ENCODE results near the gene CDK14. TPM values are rescaled to one million over a fixed set of nuclear protein-coding genes. Genes with fewer than 3 reads are reported as not detected.

CDK14 gene
- total and polyA plus RNA-seq, 10 of the 15 experiments (the other 5 are each of a cell fraction or from before 2014, with no cell fraction given), result 6.5 to 61.3 (median 24.2) TPM

DNA sequence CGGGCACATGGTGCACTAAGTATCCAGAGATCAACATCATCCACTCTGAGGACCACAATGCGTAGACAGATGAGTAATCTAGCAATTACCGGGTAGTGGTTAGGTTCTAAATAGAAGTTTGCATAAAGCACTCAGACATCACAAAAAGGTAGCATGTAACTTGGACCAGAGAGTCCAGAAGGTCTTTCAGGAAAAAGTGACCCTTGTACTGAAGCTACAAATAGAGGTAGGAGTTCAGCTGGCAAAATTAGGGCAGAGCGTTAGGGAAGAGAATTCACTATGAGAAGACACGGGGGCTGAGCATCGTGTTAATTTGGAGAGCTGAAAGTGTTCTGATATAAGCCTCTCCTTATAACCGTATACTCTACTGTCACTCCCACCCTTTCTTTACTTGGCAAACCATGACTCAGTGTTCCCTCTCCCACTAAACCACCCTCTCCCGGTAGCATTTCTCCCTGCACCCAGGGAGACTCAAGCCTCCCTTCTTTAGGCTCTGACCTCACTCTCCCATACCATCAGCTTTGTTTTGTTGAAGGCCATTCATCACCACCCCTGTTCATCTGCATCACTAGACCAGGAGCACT, 445.9 kb downstream of the CDK14 start:
- no peaks in the 10 kb centered on the region for H3K36me3 ChIP-seq (ENCODE audit: control insufficient read depth in 2 of 2, insufficient read depth in 2 of 2, low read length in 1 of 2)
- FAIRE-seq (no peak), DNase-seq (ENCODE audit: low read depth, low spot score) (no peak), ATAC-seq (peak; percentile 16; the same call in 1 of the 3 replicates)
- WGBS (ENCODE audit: insufficient coverage, insufficient replicate concordance, low lambda C conversion rate, missing lambda C conversion rate), result 31% methylated on average over 8 of the region's 8 CpGs
- H3K4me2 ChIP-seq (ENCODE audit: control insufficient read depth, insufficient read depth), result no peak overlapping the region
- SMC1A ChIA-PET (ENCODE audit: uncharacterized antibody, unreplicated experiment), result interaction anchor here (2.2 kb wide), 1 partner anchor 333 kb away, joined by 9 read pairs; no protein-coding TSS in a partner anchor
- TF ChIP-seq RCOR1 (conservative IDR thresholded peaks at IDR 0.05; ENCODE audit: low read depth, low read length) (no peak), ZNF207 (IDR thresholded peaks at IDR 0.05; ENCODE audit: borderline replicate concordance) (no peak), MYC (IDR thresholded peaks at IDR 0.05; ENCODE audit: insufficient read depth, insufficient read length, insufficient replicate concordance, low read length, severe bottlenecking) (no peak), GATAD2B (conservative IDR thresholded peaks at IDR 0.05; ENCODE audit: low read depth) (no peak), ZBTB40 (IDR thresholded peaks at IDR 0.05; ENCODE audit: borderline replicate concordance) (no peak), NFXL1 (IDR thresholded peaks at IDR 0.05; ENCODE audit: borderline replicate concordance) (no peak), BMI1 (IDR thresholded peaks at IDR 0.05; ENCODE audit: borderline replicate concordance) (no peak), POLR2AphosphoS2 (IDR thresholded peaks at IDR 0.05; ENCODE audit: low read depth, low read length) (no peak), FOXM1 (IDR thresholded peaks at IDR 0.05; ENCODE audit: low read depth, low read length) (no peak), TARDBP (IDR thresholded peaks at IDR 0.05; ENCODE audit: borderline replicate concordance) (no peak)
- TF ChIP-seq, protein P1, sequence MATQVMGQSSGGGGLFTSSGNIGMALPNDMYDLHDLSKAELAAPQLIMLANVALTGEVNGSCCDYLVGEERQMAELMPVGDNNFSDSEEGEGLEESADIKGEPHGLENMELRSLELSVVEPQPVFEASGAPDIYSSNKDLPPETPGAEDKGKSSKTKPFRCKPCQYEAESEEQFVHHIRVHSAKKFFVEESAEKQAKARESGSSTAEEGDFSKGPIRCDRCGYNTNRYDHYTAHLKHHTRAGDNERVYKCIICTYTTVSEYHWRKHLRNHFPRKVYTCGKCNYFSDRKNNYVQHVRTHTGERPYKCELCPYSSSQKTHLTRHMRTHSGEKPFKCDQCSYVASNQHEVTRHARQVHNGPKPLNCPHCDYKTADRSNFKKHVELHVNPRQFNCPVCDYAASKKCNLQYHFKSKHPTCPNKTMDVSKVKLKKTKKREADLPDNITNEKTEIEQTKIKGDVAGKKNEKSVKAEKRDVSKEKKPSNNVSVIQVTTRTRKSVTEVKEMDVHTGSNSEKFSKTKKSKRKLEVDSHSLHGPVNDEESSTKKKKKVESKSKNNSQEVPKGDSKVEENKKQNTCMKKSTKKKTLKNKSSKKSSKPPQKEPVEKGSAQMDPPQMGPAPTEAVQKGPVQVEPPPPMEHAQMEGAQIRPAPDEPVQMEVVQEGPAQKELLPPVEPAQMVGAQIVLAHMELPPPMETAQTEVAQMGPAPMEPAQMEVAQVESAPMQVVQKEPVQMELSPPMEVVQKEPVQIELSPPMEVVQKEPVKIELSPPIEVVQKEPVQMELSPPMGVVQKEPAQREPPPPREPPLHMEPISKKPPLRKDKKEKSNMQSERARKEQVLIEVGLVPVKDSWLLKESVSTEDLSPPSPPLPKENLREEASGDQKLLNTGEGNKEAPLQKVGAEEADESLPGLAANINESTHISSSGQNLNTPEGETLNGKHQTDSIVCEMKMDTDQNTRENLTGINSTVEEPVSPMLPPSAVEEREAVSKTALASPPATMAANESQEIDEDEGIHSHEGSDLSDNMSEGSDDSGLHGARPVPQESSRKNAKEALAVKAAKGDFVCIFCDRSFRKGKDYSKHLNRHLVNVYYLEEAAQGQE (IDR thresholded peaks at IDR 0.05; ENCODE audit: low read depth, low read length), result no peak
- TF ChIP-seq, protein P2, sequence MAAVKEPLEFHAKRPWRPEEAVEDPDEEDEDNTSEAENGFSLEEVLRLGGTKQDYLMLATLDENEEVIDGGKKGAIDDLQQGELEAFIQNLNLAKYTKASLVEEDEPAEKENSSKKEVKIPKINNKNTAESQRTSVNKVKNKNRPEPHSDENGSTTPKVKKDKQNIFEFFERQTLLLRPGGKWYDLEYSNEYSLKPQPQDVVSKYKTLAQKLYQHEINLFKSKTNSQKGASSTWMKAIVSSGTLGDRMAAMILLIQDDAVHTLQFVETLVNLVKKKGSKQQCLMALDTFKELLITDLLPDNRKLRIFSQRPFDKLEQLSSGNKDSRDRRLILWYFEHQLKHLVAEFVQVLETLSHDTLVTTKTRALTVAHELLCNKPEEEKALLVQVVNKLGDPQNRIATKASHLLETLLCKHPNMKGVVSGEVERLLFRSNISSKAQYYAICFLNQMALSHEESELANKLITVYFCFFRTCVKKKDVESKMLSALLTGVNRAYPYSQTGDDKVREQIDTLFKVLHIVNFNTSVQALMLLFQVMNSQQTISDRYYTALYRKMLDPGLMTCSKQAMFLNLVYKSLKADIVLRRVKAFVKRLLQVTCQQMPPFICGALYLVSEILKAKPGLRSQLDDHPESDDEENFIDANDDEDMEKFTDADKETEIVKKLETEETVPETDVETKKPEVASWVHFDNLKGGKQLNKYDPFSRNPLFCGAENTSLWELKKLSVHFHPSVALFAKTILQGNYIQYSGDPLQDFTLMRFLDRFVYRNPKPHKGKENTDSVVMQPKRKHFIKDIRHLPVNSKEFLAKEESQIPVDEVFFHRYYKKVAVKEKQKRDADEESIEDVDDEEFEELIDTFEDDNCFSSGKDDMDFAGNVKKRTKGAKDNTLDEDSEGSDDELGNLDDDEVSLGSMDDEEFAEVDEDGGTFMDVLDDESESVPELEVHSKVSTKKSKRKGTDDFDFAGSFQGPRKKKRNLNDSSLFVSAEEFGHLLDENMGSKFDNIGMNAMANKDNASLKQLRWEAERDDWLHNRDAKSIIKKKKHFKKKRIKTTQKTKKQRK (IDR thresholded peaks at IDR 0.05; ENCODE audit: low read depth, low read length), result no peak
- no peak overlapping the region for H2AFZ ChIP-seq (ENCODE audit: control insufficient read depth, low read depth, low read length)
- CTCF ChIA-PET, result interaction anchor here (1.5 kb wide), 1 partner anchor 9 kb away, joined by 3 read pairs; no protein-coding TSS in a partner anchor
- no TSS peak for BruUV-seq (replicated peaks)
- H4K20me1 ChIP-seq (ENCODE audit: control insufficient read depth, insufficient read depth), result no peaks in the 10 kb centered on the region
- H3K9me3 ChIP-seq (replicated peaks; ENCODE audit: control insufficient read depth, insufficient read depth, low read length), result no peaks in the 10 kb centered on the region
- H3K9ac ChIP-seq (ENCODE audit: control insufficient read depth, insufficient read depth, low read length), result no peak overlapping the region
- H3K4me3 ChIP-seq, result no peak overlapping the region
- H3K27ac ChIP-seq (ENCODE audit: control insufficient read depth, insufficient read depth), result no peak overlapping the region
- H3K79me2 ChIP-seq (ENCODE audit: control insufficient read depth, insufficient read depth, low read length), result no peaks in the 10 kb centered on the region
- RAD21 ChIA-PET (ENCODE audit: unreplicated experiment), result no interaction called here
- no peaks in the 10 kb centered on the region for H3K27me3 ChIP-seq (replicated peaks in 1 of 2; ENCODE audit: control insufficient read depth in 2 of 2, insufficient read depth in 2 of 2, low read length in 1 of 2)
- intact Hi-C loops (cut with micrococcal nuclease; ENCODE audit: unreplicated experiment), result no loop called here
- POLR2A ChIA-PET, result no interaction called here
- H3K4me1 ChIP-seq (ENCODE audit: control insufficient read depth, insufficient read depth, low read length), result no peaks in the 10 kb centered on the region
- in situ Hi-C loops (cut with MboI), result no loop called here

Data from GM12878 (cell line).